GM12878 (cell line): Measurements from ENCODE around the gene CRNKL1. TPM values are rescaled to one million over a fixed set of nuclear protein-coding genes. Genes with fewer than 3 reads are reported as not detected.

ENCODE experiments used
- ATAC-seq: fragments of 200-7000 bp; cut with Tn5 transposase; 3 replicates; pipeline ENCODE4 v1.9.1; 2020; ENCODE audit warnings: mild to moderate bottlenecking, moderate library complexity
- BruUV-seq: library from RNA; stranded (reverse); fragments of 400-500 nt; replicated peaks from 2 replicates; lab custom pipeline; 2021; lab: Mats Ljungman, UMichigan
- CTCF ChIA-PET: fragments of 300-600 bp; sonication (Branson Sonifier 250); formaldehyde crosslinking; extraction: SDS; loops from one replicate; lab custom pipeline; 2021; ENCODE audit warnings: inconsistent platforms; lab: Yijun Ruan, JAX
- POLR2A ChIA-PET: fragments of 350-600 bp; formaldehyde crosslinking; extraction: SDS; loops from one replicate; lab custom pipeline; 2021; ENCODE audit warnings: inconsistent platforms; lab: Charles Lee
- RAD21 ChIA-PET: fragments of 300-600 bp; sonication (Branson Sonifier 250); formaldehyde crosslinking; loops from one replicate; lab custom pipeline; 2023; ENCODE audit warnings: antibody characterized with exemption; ENCODE audit not compliant: unreplicated experiment; lab: Charles Lee
- SMC1A ChIA-PET: fragments of 300-600 bp; sonication (Branson Sonifier 250); formaldehyde crosslinking; loops from one replicate; lab custom pipeline; 2023; ENCODE audit not compliant: unreplicated experiment, uncharacterized antibody; lab: Charles Lee
- DNase-seq: peaks from one replicate; pipeline ENCODE4 v3.0.0-alpha.2; 2011; ENCODE audit warnings: low read depth, low spot score
- FAIRE-seq: peaks from 3 replicates; lab custom pipeline; 2011; peaks lifted over from hg19 to GRCh38; lab: Jason Lieb, UNC
- H2AFZ ChIP-seq: 2 replicates; pipeline ENCODE4 v1.6.0; 2011; ENCODE audit warnings: low read depth, low read length, control low read depth; ENCODE audit not compliant: control insufficient read depth
- H3K27ac ChIP-seq: 2 replicates; pipeline ENCODE4 v1.5.1; 2011; ENCODE audit warnings: control low read depth; ENCODE audit not compliant: control insufficient read depth, insufficient read depth
- H3K27me3 ChIP-seq, 2 experiments: replicated peaks in 1 of 2; 2 replicates each; pipeline versions ENCODE4 v1.6.0 to v1.6.1; 2011; ENCODE audit warnings: low read length in 1 of 2; ENCODE audit not compliant: control insufficient read depth in 2 of 2, insufficient read depth in 2 of 2
- H3K36me3 ChIP-seq, 2 experiments: 2 replicates each; pipeline ENCODE4 v1.5.1; 2011; ENCODE audit warnings: low read length in 1 of 2; ENCODE audit not compliant: control insufficient read depth in 2 of 2, insufficient read depth in 2 of 2
- H3K4me1 ChIP-seq: 2 replicates; pipeline ENCODE4 v1.6.1; 2011; ENCODE audit warnings: mild to moderate bottlenecking, low read length, moderate library complexity, mixed read lengths; ENCODE audit not compliant: control insufficient read depth, insufficient read depth
- H3K4me2 ChIP-seq: 2 replicates; pipeline ENCODE4 v1.6.0; 2011; ENCODE audit warnings: control low read depth; ENCODE audit not compliant: control insufficient read depth, insufficient read depth
- H3K4me3 ChIP-seq: fragments of 200-600 bp; sonication (generic); 2 replicates; pipeline ENCODE4 v1.5.1; 2016
- H3K79me2 ChIP-seq: 2 replicates; pipeline ENCODE4 v1.6.0; 2011; ENCODE audit warnings: low read length; ENCODE audit not compliant: control insufficient read depth, insufficient read depth
- H3K9ac ChIP-seq: 2 replicates; pipeline ENCODE4 v1.8.0; 2011; ENCODE audit warnings: low read length, control low read depth, mixed read lengths; ENCODE audit not compliant: control insufficient read depth, insufficient read depth
- H3K9me3 ChIP-seq: replicated peaks from 3 replicates; pipeline ENCODE4 v1.5.1; 2011; ENCODE audit warnings: mild to moderate bottlenecking, low read length; ENCODE audit not compliant: control insufficient read depth, insufficient read depth
- H4K20me1 ChIP-seq: 2 replicates; pipeline ENCODE4 v1.6.0; 2011; ENCODE audit not compliant: control insufficient read depth, insufficient read depth
- E2F8 ChIP-seq: fragments of 450-650 bp; IDR thresholded peaks from 2 replicates; pipeline ENCODE4 v1.6.1; 2018; ENCODE audit warnings: mild to moderate bottlenecking, low read depth, moderate library complexity; ENCODE audit not compliant: partially characterized antibody
- IKZF1 ChIP-seq: fragments of 450-650 bp; conservative IDR thresholded peaks from 2 replicates; pipeline ENCODE4 v1.6.1; 2017; ENCODE audit warnings: antibody characterized with exemption, mild to moderate bottlenecking
- JUND ChIP-seq: IDR thresholded peaks from 2 replicates; pipeline ENCODE4 v1.6.1; 2012; ENCODE audit warnings: low read depth, mild to moderate bottlenecking, low read length, improper control_type of control experiment, moderate library complexity
- RCOR1 ChIP-seq: conservative IDR thresholded peaks from 2 replicates; pipeline ENCODE4 v1.6.1; 2012; ENCODE audit warnings: low read depth, low read length, improper control_type of control experiment
- ZBTB40 ChIP-seq: fragments of 450-650 bp; IDR thresholded peaks from 2 replicates; pipeline ENCODE4 v1.6.1; 2016; ENCODE audit warnings: mild to moderate bottlenecking, moderate library complexity, borderline replicate concordance
- ZSCAN29 ChIP-seq: fragments of 450-650 bp; IDR thresholded peaks from 2 replicates; pipeline ENCODE4 v1.6.1; 2017; ENCODE audit warnings: mild to moderate bottlenecking, moderate library complexity
- WGBS: methylation state at CpG from one replicate; pipeline ENCODE4 v1.1.6; 2016; ENCODE audit warnings: low lambda C conversion rate; ENCODE audit not compliant: insufficient replicate concordance, insufficient coverage; ENCODE audit errors: missing lambda C conversion rate; 5-methylcytosine and 5-hydroxymethylcytosine counted together
- in situ Hi-C: fragments of 300-500 bp; cut with MboI; formaldehyde crosslinking; loops from 9 replicates; pipeline ENCODE4 v1.14.3; 2018; ENCODE audit warnings: mixed read lengths
- intact Hi-C: fragments of 100-400 bp; cut with micrococcal nuclease; formaldehyde crosslinking; loops from one replicate; pipeline ENCODE4 v1.14.2; 2022; ENCODE audit not compliant: unreplicated experiment
- polyA plus RNA-seq, 11 experiments: library from polyadenylated mRNA; depleted of rRNA in 4 of 11; unstranded in 6 of 11; stranded (reverse) in 5 of 11; fragments of >200 nt; fragmentation: Nextera tagmentation in 4 of 11; fragmentation: Illumina TruSeq in 1 of 11; extraction: Ambion mirVana in 4 of 11; extraction: Trizol in 1 of 11; gene quantifications; 1 replicate in 1 of 11; 2 replicates in 10 of 11; pipeline versions ENCODE4 v1.2.1 to v1.2.3, GENCODE V29; 2011 to 2016; ENCODE audit warnings: inconsistent platforms in 2 of 11, missing spikeins in 2 of 11, low read depth in 1 of 11
- total RNA-seq, 4 experiments: library from RNA; depleted of rRNA in 3 of 4; stranded (reverse); fragments of >200 nt in 3 of 4; fragmentation: Illumina TruSeq in 1 of 4; extraction: Trizol in 1 of 4; gene quantifications; 2 replicates each; pipeline versions ENCODE4 v1.2.1 to v1.2.3, GENCODE V29; 2013 to 2021

Gene CRNKL1
- total and polyA plus RNA-seq, 10 of the 15 experiments (the other 5 are each of a cell fraction or from before 2014, with no cell fraction given) = 9.5 to 28.4 (median 17.5) TPM

GRCh38 chr20:20100881-20101280 lies 48.6 kb upstream of the CRNKL1 start (continued):
- TF ChIP-seq E2F8 (no peak), ZSCAN29 (no peak)

- Histone ChIP-seq H3K9me3 (no peaks in the 10 kb centered on the region), H3K4me3 (no peak overlapping the region), H3K27ac (no peak overlapping the region), H3K9ac (no peak overlapping the region), H4K20me1 (no peaks in the 10 kb centered on the region), H3K36me3 (no peaks in the 10 kb centered on the region), H3K4me1 (no peaks in the 10 kb centered on the region), H3K4me2 (no peak overlapping the region), H3K27me3 (no peaks in the 10 kb centered on the region; a peak in 1 of 4 replicates), H3K79me2 (no peaks in the 10 kb centered on the region), H2AFZ (no peak overlapping the region)
- POLR2A ChIA-PET = no interaction called here
- in situ Hi-C loops (no loop called here), intact Hi-C loops (no loop called here)
- RAD21 ChIA-PET = no interaction called here
- SMC1A ChIA-PET = no interaction called here
- ATAC-seq (no peak), FAIRE-seq (no peak), DNase-seq (no peak)
- CTCF ChIA-PET = no interaction called here
- TF ChIP-seq RCOR1 (no peak), IKZF1 (no peak), ZBTB40 (no peak), JUND (no peak)
- no TSS peak for BruUV-seq
- WGBS = 62% methylated on average over 11 of the region's 11 CpGs
Measured at GRCh38 chr20:20096421-20096820, 44.2 kb upstream of the CRNKL1 start.
